ENCODE results near the gene SH3BP4.

Gene SH3BP4

GRCh38 chr2:234913208-234913626, 38.6 kb upstream of the SH3BP4 start:
- no peak overlapping the region for H3K4me3 ChIP-seq (ENCODE audit: low read depth, low read length)
- peak; percentile 50 for DNase-seq (ENCODE audit: low read depth)

GRCh38 chr2:234914371-234915154, 37.3 kb upstream of the SH3BP4 start:
- no peak for DNase-seq (ENCODE audit: low read depth)
- no peak overlapping the region for H3K4me3 ChIP-seq (ENCODE audit: low read depth, low read length)
- TF ChIP-seq CTCF (conservative IDR thresholded peaks at IDR 0.05; ENCODE audit: low read depth, low read length): no peak

More at GRCh38 chr2:234913208-234913626, 38.6 kb upstream of the SH3BP4 start:
- TF ChIP-seq CTCF (conservative IDR thresholded peaks at IDR 0.05; ENCODE audit: low read depth, low read length): no peak

- DNase-seq (ENCODE audit: low read depth): no peak
- H3K4me3 ChIP-seq (ENCODE audit: low read depth, low read length): no peak overlapping the region
- TF ChIP-seq CTCF (conservative IDR thresholded peaks at IDR 0.05; ENCODE audit: low read depth, low read length): no peak
These were observed 35.1 kb upstream of the SH3BP4 start for GRCh38 chr2:234916674-234917073.

GRCh38 chr2:234917211-234917975, 34.4 kb upstream of the SH3BP4 start:
- H3K4me3 ChIP-seq (ENCODE audit: low read depth, low read length): no peak overlapping the region
- no peak for TF ChIP-seq CTCF (conservative IDR thresholded peaks at IDR 0.05; ENCODE audit: low read depth, low read length)
- peak; percentile 15 for DNase-seq (ENCODE audit: low read depth)

GRCh38 chr2:234919711-234920110, 32.1 kb upstream of the SH3BP4 start:
- DNase-seq (ENCODE audit: low read depth): no peak
- no peak overlapping the region for H3K4me3 ChIP-seq (ENCODE audit: low read depth, low read length)
- TF ChIP-seq CTCF (conservative IDR thresholded peaks at IDR 0.05; ENCODE audit: low read depth, low read length): no peak

- no peak overlapping the region for H3K4me3 ChIP-seq (ENCODE audit: low read depth, low read length)
- TF ChIP-seq CTCF (conservative IDR thresholded peaks at IDR 0.05; ENCODE audit: low read depth, low read length): no peak
- DNase-seq (ENCODE audit: low read depth): no peak
These were observed 31.0 kb upstream of the SH3BP4 start for GRCh38 chr2:234920836-234921235.

Data from choroid plexus epithelial cell (primary cell).